CMK (cell line): ENCODE data around the gene SETD3.

Experiments
- DNase-seq: peaks from one replicate; pipeline ENCODE4 v3.0.0-alpha.2; 2010; ENCODE audit warnings: low read depth

Gene SETD3

GRCh38 chr14:99422228-99423010 lies 58.2 kb downstream of the SETD3 start:
- no peak for DNase-seq

DNA sequence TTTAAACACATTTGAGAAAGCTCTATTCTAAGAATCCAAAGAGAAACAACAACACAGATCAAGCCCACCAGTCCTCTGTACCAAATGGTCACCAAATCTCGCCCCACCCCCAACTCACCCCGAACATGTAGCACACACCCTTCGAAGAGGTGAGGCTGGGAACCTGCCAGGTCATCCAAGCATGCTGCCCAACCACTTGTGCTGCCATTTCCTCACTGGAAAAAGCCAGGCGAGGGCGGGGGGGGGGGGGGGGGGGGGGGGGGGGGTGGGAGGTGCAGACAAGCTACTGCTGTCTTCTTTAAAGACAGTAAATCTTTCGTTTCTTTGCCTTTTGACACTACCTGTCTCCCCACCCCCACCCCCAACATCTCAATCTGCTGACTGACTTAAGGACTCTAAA lies 59.9 kb downstream of the SETD3 start:
- no peak for DNase-seq

- no peak for DNase-seq
Measured at GRCh38 chr14:99419905-99420304, 60.8 kb downstream of the SETD3 start.

DNA sequence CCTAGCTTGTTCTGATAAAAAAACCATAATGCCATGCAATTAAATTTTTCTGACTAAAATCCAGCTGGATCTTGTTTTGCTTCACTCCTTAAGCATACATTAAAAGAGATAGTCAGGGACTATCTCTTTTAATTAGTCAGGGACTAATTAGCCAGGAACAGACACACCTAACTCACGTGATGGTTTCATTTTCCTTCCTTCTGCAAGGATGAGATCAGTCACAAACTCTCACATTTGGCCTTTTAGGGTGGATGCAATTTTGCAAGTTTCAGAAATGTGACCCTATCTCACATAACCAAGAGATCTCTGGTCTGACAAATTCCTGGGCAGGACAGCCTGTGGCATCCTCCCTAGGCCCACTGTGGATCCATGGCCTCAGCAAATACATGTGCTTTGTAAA lies 62.4 kb downstream of the SETD3 start:
- DNase-seq, result no peak

DNA sequence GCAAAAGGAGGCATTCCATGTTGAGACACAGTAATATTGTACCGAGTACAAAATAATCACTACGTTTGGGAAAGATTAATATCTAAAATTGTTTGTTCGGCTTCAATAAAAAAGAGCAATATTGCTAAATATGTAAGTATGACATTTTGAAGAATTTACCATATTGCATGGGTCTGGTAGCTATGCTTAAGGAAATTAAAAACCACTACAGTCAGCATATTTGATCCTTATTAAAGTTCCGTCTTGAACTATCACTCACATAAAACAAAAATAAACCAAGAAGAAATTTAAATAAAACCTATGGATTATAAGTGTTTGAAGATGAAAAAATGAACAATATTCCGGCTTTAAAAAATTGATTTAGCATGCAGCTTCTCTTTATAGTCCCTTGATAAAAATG lies 63.8 kb downstream of the SETD3 start:
- DNase-seq, result no peak

DNA sequence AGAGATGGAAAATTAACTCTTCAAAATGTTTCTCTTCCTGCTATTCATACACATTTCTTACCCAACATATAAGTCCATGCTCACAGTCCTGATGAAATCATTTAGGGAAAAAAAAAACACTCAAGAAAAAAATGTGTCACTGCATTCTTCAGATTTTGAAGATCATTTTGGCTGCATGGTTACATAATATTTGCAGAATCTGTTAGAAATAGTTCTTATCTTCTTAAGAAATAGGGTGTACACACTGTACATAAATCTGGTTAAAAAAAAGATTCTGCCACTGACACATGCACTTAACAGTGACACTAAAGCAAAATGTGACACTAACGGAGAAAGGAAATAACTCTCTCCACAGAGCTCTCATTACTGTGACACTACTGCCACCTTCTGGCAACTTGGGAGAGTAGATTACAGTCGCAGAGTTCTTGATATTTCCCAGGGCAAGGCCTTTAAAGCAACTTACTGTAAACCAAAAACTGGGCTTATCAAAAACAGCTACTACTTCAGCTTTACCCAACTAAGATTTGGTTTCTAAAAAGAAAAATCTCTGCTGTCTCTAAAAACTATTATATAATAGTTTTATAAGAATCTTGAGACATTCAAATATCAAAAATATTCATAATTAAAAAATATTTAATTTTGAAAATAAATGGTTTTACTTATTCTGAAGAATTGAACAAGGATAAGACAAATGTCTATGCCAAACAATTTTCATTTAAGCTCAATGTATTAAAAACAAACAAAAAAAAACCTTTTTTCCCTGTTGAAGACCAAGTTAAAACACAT lies 65.0 kb downstream of the SETD3 start:
- DNase-seq, result peak; percentile 44

DNA sequence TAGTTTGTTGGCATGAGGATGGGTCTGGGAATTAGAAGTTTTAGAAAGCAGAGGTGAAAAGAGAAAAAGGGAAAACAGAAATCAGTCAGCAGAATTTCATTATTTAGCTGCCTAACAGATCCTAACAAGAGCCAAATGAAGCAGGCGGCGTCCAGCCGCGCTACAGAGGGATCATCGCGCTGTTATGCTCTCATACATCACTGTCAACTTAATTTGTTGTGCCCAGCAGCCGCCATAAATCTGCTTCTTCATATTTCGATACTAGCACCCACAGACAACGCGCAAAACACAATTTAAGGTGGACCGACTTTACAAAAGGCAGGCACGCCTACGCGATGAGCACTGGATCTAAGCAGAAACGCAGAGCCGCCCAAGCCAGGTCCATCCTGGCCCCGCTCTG lies 66.7 kb downstream of the SETD3 start:
- no peak for DNase-seq

DNA sequence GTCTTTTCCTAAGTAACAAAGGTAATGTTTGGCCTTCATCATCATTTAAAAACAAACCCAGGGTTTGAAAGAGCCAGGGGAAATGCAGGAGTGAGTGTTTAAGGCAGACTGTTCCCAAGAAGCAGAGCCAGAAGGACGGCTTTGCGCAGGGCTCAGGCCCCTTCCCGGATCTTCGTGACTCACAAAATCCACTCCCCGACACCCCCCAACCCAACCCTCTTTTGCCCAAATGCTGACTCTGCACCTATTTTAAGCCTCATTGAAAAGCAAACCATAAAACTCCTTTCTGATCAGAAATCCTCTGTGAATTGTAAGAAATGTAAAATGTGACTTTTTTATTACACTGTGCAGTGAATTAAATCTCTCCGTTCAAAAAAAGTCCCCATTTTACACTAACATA lies 67.5 kb downstream of the SETD3 start:
- DNase-seq, result no peak

- DNase-seq, result no peak
Measured at GRCh38 chr14:99412117-99413061, 68.3 kb downstream of the SETD3 start.

DNA sequence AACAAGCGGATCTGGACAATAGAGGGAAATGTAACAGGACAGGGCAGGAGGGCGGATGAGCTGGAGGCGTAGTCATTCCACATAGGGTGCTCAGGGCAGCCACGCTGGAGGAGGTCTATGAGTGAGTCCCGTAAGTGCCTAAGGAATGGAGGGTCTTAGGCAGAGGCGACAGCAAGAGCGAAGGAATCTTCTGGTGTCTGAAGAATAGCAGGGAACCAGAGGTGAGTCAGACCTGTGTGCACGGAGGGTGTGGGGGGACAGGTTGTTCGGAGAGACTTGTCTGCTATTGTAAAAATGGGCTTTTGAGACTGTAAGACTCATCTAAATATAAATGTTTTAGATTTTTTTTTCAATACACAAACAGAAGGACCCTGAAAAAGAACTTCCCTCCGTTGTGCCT lies 70.6 kb downstream of the SETD3 start:
- no peak for DNase-seq

- no peak for DNase-seq
Measured at GRCh38 chr14:99408971-99409289, 71.7 kb downstream of the SETD3 start.

DNA sequence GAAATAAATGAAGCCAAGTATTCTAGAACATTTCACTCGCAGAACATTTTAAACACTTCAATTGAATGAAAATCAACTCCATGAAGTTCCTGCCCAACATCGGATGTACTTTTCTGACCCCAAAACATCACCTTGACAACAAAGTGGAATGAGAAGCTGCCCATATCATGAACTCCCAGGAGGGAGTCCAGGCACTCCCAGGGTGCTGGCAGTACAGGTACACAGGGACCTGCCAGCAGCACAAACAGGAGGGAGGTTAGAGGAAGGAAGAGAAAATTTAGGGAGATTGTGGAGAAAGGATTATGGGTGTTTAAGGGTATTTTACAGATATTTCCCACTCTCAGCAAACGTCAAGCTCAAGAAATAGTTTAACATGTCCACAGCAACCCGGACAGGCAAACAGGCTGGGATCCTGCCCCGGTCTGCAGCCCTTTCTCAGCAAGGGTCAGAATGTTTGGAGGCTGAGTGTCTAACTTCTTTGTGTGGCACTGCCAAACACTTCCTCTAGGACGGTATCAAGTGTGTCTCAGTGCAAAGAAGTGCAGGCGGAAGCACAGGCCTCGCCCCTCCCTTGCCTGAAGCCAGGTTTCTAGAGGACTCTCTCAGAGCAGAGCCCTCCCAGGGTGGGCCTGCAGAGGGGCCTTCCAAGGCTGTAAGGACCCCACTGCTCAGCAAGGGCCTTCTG lies 72.2 kb downstream of the SETD3 start:
- no peak for DNase-seq

DNA sequence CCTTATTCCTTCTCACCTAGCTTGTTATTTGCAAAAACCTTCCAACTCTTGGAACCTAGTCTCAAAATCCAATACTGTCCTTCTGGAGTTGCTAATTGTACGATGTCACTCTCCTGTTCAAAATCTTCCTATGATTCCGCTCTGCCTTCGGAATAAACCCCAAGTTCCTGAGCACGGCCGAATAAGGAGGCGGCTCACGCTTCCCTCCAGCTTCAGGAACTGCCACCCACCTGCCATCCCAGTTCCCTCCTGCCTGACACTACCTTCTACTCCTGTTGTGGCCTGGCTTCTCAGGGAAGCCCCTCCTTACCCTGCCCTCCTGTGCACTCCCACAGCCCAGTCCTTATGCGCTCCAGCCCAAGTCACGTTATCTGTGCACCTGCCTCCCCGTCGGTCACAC lies 73.2 kb downstream of the SETD3 start:
- no peak for DNase-seq

DNA sequence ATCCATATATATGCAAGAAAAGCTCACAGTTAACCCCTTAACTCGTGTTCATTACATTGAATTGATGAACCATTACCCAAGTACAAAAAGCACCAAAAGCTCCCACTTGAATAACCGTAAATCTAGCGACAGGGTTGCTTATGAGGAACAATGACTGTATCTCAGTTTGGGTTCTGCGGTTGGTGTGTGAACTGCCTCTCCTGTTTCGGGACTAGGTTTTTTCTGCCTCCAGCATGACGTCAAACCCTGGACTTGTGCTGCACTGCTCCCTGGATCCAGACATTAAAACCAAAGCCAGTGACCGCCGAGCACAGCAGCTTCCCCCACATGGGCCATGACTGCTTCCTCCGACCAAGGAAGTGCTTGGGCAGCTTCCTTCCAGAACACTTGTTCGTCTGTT lies 77.7 kb downstream of the SETD3 start:
- no peak for DNase-seq

DNA sequence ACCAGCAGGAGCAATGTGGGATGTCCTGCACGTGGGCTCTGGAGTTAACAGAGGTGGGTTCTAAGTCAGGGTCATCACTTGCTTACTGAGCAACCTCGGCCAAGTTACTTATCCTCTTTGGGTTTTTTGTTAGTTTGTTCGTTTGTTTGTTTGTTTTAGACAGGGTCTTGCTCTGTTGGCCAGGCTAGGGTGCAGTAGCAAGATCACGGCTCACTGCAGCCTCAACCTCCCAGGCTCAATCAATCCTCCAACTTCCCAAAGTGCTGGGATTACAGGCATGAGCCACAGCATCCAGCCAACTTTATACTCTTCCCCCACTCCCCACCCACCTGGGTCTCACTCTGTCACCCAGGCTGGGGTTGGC lies 78.4 kb downstream of the SETD3 start:
- DNase-seq, result no peak

DNA sequence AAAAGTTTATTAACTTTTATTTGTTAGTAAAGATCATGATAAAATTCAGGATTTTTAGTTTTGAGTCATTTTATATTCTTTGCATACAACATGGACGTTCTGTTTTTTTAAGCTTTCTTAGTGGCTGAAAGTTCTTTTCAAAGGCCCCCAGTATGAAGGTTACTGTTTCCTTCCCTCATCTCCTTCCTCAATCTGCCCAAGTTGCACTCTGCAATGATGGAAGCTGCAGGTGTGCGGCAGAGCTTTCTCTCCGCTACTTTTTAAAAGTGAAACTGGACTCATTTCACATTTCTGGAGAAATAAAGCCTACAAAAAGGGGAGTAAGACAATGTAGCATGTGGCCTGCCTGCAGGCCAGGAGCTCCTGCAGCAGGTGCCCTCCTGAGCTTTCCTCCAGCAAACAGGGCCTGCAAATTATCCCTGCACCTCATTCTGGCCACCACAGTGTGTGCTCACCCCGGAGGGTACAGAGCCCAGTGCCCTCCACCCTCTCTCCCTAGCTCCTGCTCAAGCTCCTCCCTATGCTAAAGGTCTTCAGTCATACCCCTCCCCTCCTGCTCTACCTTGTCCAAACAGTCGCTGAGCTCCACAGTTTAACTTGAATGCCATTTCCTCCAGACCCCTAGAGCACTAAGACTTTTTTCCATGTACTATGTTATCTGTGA lies 78.9 kb downstream of the SETD3 start:
- no peak for DNase-seq

- DNase-seq, result no peak
Measured at GRCh38 chr14:99401211-99401610, 79.4 kb downstream of the SETD3 start.

DNA sequence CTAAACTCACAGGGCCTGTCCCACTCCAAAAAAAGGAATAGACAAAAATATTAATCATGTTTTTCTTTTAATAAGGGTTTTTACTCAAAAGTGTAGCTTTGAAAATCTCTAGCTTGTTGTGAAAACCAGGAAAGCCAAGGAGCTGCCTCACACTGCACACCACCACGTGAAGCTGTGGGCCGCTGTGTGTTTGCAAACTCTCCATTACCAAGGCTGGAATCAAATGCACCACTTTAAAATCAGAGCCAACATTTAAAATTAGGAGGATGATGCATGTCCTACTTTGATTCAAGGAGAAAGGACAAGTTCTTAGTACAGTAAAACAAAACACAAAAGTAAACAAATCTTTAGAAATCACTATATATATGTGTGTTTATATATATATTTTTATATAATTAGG lies 83.0 kb downstream of the SETD3 start:
- no peak for DNase-seq

GRCh38 chr14:99395909-99396530 lies 84.6 kb downstream of the SETD3 start:
- no peak for DNase-seq

DNA sequence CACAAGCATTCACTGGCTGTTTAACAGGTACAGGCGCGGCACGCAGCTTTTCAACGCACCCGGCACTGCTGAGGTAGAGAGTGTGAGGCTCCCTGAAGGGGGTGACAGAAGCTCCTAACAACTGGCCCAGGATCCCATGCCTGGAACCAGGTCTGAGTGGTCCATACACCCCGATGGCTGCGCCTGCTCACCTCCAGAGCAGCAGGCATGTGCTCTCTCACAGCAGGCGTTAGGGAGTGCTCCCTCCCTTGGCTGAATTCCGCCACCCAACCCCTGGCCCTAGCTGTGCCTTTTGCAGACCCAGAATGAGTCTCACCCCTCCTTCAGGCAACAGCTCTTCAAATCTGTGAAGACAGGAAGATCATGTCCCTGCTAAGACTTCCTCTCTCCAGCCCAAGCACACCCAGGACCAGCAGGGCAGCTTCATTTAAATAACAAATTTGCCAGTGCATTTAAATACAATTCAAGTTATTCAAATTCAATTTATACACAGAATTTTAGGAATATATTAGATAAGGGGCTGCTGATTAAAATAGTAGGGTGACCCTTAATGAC lies 86.0 kb downstream of the SETD3 start:
- no peak for DNase-seq
